NCI-H2081 treated with DMSO at 0.1 percent for 48 hours (cell line): Measurements from ENCODE around the gene TSPAN4.

ENCODE experiments used
- DNase-seq: peaks from one replicate; lab custom pipeline; 2025; lab: John Stamatoyannopoulos, UW

TSPAN4 gene

GRCh38 chr11:865462-866430 is 23.1 kb downstream of the TSPAN4 start:
- DNase-seq = no peak

DNA sequence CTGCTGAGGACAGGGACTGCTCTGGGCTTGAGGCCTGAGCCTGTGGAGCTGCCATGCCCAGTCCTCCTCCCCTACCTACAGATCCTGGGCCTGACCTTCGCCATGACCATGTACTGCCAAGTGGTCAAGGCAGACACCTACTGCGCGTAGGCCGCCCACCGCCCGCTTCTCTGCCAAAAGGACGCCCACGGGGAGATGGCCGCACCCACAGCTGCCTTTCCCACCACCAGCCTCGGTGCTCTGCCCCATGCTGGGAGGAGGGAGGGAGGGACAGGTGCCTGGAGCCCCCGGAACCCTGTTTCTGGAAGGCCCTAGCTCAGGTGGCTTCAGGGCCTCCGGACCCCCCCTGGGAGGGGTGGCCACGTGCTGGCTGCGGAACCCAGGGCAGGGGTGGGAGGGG is 23.8 kb downstream of the TSPAN4 start:
- no peak for DNase-seq

DNA sequence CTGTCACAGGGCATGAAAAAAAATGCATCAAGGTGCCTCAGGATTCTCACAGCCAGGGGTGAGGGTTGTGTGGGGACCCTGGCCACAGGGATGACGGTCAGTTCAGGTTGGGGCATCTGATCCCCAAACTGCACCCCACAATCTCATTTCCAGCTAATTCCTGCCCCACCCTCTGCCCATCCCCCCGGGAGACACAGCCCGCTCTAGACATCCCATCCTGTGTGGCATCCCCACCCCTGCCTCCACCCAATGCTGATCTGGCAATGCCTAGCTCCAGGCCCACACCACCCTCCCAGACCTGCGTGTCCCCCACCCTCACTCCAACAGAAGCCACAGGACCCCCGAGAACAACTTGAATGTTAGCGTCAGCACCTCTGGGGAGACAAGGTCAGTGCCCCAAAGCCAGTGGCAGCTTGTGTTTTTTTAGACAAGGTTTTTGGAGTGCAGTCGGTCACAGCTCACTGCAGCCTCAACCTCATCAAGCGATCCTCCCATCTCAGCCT is 25.3 kb downstream of the TSPAN4 start:
- DNase-seq = no peak

- no peak for DNase-seq
These were observed 25.7 kb downstream of the TSPAN4 start for GRCh38 chr11:868394-868793.

DNA sequence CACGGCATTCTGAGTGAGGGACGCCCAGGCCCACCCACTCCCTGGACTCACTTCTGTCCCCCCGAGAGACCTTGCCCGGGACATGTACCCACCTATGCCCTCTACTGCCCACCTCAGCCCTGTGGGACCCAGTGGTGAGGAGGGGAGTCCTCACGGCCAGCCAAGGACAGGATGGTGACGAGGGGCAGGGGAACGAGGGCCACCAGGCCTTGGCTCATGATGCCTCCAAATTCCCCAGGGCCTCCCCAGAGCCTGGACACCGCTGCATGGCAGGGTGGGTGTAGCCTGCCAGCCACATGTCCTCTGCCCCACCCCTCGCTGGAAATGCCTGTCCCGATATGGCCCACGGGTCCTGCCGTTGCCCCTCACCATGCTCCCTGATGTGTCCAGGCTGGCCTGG is 26.1 kb downstream of the TSPAN4 start:
- no peak for DNase-seq

DNA sequence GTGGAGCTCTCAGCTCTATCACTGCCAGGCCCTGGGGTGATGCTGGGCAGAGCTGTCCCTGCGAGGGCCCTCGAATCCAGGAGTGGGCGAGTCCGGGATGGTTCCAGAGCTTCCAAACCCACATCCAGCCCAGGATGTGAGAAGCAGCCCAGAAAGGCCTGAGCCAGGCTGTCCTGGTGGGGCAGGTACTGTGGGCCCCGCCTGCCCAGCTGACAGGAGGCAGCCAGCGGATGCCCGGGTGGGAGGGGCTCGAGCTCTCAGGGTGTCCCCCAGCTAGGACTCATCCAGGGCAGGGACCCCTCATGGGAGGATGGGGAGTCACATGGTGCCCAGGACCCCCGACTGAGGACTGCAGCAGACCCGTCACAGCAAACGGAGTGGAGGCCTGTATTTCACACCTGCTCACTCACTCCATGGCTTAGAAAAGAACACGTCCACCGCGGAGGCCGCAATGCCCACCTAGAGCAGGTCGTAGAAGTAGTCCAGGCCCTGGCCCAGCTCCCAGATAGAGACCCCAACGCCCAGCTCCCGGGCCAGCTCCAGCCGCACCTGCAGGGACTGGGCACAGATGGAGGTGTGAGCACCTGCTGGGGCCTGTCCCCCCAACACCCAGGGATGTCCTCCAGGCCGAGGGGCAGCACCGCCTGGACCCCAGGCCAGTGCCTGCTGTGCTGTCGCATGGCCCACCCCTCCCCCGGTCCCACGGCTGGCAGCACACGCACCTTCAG is 26.9 kb downstream of the TSPAN4 start:
- DNase-seq = no peak

DNA sequence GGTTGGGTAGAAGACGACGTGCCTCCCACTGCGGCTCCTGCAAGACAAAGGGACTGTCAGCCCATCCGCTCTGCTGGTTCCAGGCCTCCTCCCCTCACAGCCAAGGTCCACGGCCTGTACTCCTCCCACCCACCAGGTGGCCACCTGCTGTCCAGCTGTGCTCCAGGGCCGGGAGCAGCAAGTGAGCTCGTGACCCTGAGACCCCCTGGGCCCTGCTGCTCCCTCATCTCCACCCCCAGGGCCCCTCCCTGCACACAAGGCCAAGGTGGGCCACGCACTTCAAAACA is 27.4 kb downstream of the TSPAN4 start:
- DNase-seq = no peak

DNA sequence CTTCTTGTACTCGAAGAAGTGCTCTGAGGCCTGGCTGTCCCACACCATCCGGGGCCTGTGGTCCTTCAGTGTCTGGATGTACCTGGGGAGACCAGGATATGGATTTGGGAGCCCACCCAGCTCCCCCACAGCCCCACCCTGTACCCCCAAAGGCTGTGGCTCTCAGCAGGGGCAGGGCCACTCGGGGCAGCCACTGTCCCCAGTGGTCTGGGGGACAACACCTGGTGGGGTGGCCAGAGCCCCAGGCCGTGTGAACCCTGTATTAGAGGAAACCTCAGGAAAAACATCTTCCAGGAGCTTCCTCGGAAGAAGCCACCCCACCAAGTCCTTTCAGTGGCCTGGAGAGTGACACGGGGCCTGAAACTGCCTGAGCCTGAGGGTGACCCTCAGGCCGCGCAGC is 27.8 kb downstream of the TSPAN4 start:
- DNase-seq = no peak

DNA sequence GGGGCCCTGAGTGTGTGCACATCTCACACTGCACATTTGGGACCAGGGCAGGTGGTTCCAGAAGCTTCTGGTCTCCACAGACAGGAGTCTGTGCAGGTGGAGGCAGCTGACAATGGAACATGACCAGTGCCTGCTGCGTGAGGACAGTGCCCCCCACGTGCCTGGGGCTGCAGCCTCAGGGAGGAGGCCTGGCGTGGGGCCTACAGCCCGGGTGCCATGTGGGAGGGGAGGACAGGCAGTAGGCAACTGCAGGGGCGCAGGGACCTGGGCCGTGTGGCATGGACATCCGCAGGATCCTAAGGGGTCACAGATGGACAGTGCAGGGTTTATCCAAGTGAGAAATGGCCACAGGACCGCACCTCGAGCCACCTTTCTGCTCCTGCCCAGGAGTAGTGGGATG is 28.8 kb downstream of the TSPAN4 start:
- no peak for DNase-seq

GRCh38 chr11:872799-873198 is 30.1 kb downstream of the TSPAN4 start:
- no peak for DNase-seq

DNA sequence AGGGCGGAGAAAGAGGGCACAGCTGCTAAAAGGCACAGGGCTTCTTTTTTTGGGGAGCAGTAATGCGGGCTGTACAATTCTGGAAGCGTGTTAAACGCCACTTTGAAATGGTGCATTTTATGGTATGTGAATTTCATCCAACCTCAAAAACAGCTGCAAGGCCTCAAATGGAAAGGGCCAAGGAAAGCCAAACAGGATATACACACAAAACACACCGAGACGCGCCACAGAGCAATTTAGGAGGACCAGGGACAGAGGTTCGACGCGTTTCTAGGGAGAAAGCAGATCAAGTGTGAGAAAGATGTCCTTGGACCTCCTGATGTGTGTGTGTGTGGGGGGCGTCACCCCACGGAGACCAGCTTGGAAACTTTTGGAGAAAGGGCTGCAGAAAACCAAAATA is 31.1 kb downstream of the TSPAN4 start:
- no peak for DNase-seq

DNA sequence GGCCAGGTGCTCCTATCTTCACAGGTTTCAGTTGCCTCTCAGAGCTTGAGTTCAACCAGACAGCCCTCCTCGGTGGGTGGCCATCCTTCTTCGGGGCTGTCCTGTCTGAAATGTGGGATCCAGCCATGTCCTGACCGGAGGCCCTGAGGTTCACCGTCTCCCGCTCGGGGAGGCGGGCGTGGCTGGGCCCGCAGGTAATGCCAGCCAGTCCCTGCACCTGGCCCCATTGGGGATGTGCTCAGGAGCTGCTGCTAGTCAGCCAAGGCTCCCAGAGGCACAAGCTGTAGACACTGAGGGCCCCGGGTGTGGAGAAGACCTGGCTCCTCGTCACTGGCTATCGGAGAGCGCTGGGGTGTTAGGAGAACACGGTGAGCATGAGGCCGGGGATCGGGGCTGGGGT is 32.6 kb downstream of the TSPAN4 start:
- DNase-seq = no peak

DNA sequence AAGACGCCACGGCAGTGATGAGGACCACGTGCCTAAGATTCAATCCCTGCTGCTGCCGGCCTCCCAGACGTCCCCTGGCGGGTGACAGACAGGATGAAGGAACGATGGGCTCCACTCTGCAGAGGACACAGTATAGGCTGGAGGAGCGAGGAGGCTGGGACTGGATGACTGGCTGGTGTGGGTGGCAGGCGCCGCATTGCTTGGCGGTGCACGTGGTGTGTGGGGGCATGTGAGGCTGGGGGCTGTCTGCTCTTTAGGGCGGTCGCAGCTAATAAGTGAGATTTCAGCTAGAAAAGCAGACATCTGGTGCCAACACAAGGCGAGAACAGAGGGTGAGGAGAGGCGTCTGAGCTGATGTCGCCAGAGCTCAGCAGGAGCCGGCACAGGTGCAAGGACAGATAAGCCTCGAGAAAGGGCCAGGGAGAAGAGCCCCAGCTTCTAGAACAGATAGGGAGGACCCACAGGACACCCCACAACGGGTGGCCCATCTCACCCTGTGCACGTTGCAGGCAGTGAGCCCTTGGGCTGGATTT is 33.2 kb downstream of the TSPAN4 start:
- no peak for DNase-seq

DNA sequence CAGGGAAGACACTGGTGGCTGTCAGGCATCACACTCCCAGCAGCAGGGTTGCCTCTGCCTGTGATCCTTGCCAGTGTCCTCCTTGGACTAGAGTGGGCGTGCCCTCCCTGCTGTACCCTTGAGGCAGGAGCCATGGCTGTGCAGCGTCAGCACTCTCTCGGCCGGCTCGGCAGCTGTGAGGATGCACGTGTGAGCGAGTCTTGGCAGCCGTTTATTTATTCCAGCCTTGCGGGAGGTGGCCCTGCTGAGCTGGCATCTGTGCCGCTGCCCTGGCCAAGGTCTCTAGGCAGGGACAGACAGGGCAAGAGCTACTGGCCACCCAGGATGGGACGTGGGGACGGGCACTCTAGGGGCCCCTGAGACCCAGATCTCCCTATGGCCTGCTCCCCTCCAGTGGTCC is 33.9 kb downstream of the TSPAN4 start:
- DNase-seq = no peak

DNA sequence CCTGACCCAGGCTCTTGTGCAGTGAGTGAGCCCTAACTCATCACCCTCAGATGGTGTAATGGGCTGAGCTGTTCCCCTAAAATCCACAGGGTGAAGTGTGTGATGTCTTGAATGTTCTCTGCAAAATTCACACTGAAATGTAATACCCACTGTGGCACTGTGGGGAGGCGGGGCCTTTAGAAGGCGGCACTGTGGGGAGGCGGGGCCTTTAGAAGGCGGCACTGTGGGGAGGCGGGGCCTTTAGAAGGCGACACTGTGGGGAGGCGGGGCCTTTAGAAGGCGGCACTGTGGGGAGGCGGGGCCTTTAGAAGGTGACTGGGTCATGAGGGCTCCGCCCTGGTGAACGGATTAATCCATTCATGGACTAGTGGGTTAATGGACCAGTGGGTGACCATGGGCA is 34.9 kb downstream of the TSPAN4 start:
- no peak for DNase-seq

DNA sequence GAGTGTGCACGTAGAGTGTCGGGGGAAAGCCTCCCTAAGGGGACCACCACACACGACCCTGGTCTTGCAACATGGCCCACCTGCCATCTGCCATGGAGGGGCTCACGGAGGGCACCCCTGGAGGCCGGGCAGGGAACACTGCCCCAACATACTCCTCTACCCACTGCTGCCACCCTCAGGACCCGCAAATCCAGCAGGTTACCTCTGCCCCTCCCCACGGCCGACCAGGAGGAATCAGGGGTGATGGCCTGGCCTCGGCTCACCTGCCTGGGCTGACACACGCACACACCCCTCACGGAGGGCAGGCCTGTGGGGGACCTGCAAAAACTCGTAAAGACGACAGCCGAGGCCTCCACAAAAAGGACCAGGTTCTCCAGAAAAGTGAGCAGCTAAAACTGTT is 37.8 kb downstream of the TSPAN4 start:
- DNase-seq = no peak

DNA sequence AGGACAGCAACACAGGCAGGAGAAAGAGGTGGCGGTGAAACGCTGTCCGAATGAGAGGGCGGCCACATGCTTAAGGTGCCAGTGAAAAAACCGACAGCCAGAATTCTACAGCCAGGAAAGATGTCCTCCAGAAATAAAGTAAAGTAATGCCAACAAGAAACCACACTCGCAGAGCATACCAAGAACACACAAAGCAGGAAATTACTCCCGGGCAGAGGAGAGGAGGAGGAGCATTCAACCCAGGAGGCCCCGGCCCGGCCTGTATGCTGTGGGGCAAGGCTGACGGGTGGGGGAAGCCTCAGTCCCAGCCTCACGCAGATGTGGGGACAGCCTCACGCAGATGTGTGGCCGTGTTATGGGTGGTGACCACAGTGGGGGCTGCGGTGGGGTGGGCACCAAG is 39.9 kb downstream of the TSPAN4 start:
- DNase-seq = no peak

DNA sequence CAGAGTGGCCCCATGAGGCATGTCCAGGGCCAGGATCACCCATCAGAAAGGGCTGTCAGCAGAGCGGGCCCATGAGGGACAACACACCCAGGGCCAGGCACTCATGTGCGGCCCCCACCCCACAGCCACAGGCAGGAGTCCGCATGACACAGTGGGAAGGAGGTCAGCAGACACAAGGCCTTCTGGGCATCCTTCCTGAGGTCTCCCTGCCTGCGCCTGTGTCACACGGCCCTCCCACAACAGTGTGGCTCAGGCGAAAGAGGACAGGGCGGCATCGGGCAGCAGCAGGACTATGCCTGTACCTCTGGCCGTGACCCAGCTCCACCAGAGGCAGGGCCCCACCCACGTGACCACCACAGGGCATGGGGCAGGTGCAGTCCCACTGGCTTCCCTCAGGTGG is 40.9 kb downstream of the TSPAN4 start:
- DNase-seq = no peak

DNA sequence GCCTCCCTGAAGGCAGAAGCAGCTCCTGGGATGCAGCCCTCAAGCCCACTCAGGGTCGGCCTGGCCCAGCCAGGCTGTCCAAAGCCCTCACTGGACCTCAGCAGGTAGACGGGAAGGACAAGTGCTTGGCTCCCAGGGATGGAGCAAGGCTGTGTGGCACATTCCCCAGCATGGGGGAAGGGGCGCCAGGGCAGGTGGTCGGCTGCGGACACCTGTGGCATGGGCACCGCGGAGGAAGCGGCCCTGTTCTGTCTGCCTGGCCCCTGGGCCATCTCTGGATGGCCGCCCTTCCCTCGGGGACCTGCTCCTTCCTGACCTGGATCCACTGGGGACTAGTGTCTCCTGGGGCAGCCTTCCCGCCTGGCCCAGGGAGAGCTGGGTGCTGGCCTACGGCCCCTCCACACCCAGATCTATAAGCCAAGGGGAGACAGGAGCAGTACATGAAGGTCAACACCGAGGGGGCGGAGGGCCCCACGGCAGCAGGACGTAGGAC is 42.0 kb downstream of the TSPAN4 start:
- DNase-seq = no peak

DNA sequence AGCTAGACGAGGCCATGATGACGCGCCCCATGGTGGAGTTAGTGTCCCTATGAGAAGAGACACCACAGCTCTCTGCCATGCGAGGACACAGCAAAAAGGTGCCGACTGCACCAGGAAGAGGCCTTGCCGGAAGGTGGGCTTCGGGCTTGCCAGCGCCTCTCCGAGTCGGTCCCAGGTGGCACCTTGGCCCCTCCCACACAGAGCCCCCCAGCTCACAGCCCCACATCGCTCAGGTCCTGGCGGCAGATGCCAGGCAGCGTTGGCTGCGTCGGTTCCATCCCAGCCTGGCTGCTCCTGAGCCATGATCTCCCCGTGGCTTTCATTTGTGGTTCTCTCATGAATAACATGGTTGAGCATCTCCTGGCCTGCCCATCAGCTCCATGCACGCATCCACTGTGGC is 43.9 kb downstream of the TSPAN4 start:
- DNase-seq = no peak

DNA sequence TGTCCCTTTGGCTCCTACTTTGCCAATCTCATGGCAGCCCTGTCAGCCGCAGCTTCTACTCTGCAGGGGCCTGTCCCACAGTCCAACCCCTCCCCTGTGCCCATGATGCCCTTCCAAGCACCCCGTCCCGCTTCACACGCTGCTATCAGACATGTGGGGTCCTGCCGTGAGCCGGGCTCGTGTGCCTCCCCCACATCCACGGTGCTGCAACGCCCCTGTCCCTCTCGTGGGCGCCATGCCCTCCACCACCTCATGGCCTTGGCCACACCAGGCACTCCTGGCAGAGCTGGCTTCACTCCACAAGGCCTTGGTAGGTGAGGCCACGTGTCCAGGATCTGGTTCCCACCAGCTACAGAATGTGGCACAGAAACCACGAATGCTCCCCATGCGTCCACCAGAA is 44.9 kb downstream of the TSPAN4 start:
- no peak for DNase-seq

GRCh38 chr11:888310-889212 is 45.9 kb downstream of the TSPAN4 start:
- no peak for DNase-seq
